GM12878 (cell line): ENCODE data around the gene CDCA3. TPM values are rescaled to one million over a fixed set of nuclear protein-coding genes. Genes with fewer than 3 reads are reported as not detected.

Experiments used
- DPF2 ChIP-seq: fragments of 450-650 bp; IDR thresholded peaks from 2 replicates; pipeline ENCODE4 v1.6.1; 2017; ENCODE audit warnings: mild to moderate bottlenecking
- HDAC6 ChIP-seq: fragments of 200-600 bp; sonication (generic); IDR thresholded peaks from one replicate; pipeline ENCODE4 v1.8.0; 2017; ENCODE audit warnings: antibody characterized with exemption; ENCODE audit not compliant: unreplicated experiment
- KAT2A ChIP-seq: conservative IDR thresholded peaks from 2 replicates; pipeline ENCODE4 v1.6.1; 2011; ENCODE audit warnings: low read depth, low read length; ENCODE audit not compliant: control insufficient read depth
- NFYB ChIP-seq: IDR thresholded peaks from 2 replicates; pipeline ENCODE4 v1.6.1; 2011; ENCODE audit warnings: low read depth, mild to moderate bottlenecking, low read length, improper control_type of control experiment, moderate library complexity; ENCODE audit not compliant: insufficient read depth
- NR2C2 ChIP-seq: IDR thresholded peaks from 2 replicates; pipeline ENCODE4 v1.6.1; 2011; ENCODE audit warnings: borderline replicate concordance, low read depth; ENCODE audit not compliant: control insufficient read depth, insufficient read length
- POLR2AphosphoS2 ChIP-seq: IDR thresholded peaks from 2 replicates; pipeline ENCODE4 v1.6.1; 2011; ENCODE audit warnings: low read depth, mild to moderate bottlenecking, low read length, improper control_type of control experiment, moderate library complexity
- SMAD5 ChIP-seq: IDR thresholded peaks from 2 replicates; pipeline ENCODE4 v1.6.1; 2016; ENCODE audit warnings: antibody characterized with exemption, low read depth
- SMARCA5 ChIP-seq: fragments of 450-650 bp; IDR thresholded peaks from 2 replicates; pipeline ENCODE4 v1.6.1; 2017; ENCODE audit warnings: mild to moderate bottlenecking
- SMC3 ChIP-seq: IDR thresholded peaks from 2 replicates; pipeline ENCODE4 v1.6.1; 2011; ENCODE audit warnings: low read length, improper control_type of control experiment, borderline replicate concordance
- SPI1 ChIP-seq: IDR thresholded peaks from 2 replicates; pipeline ENCODE4 v1.6.1; 2011; ENCODE audit warnings: low read depth, mild to moderate bottlenecking, low read length, moderate library complexity, borderline replicate concordance; ENCODE audit not compliant: insufficient read depth
- SRF ChIP-seq, 2 experiments: IDR thresholded peaks; 2 replicates each; pipeline ENCODE4 v1.6.1; 2011; ENCODE audit warnings: low read depth in 2 of 2, low read length in 2 of 2, mild to moderate bottlenecking in 1 of 2, moderate library complexity in 1 of 2
- TCF12 ChIP-seq: IDR thresholded peaks from 2 replicates; pipeline ENCODE4 v1.6.1; 2011; ENCODE audit warnings: low read depth, mild to moderate bottlenecking, low read length
- TCF3 ChIP-seq: IDR thresholded peaks from 2 replicates; pipeline ENCODE4 v1.6.1; 2012; ENCODE audit warnings: low read depth, mild to moderate bottlenecking, low read length, borderline replicate concordance; ENCODE audit not compliant: insufficient read depth
- YY1 ChIP-seq: IDR thresholded peaks from 2 replicates; pipeline ENCODE4 v1.6.1; 2011; ENCODE audit warnings: low read depth, mild to moderate bottlenecking, low read length
- ZNF384 ChIP-seq: IDR thresholded peaks from 2 replicates; pipeline ENCODE4 v1.6.1; 2012; ENCODE audit warnings: low read depth, mild to moderate bottlenecking, low read length, improper control_type of control experiment, borderline replicate concordance
- polyA plus RNA-seq, 11 experiments: library from polyadenylated mRNA; depleted of rRNA in 4 of 11; unstranded in 6 of 11; stranded (reverse) in 5 of 11; fragments of >200 nt; fragmentation: Nextera tagmentation in 4 of 11; fragmentation: Illumina TruSeq in 1 of 11; extraction: Ambion mirVana in 4 of 11; extraction: Trizol in 1 of 11; gene quantifications; 1 replicate in 1 of 11; 2 replicates in 10 of 11; pipeline versions ENCODE4 v1.2.1 to v1.2.3, GENCODE V29; 2011 to 2016; ENCODE audit warnings: inconsistent platforms in 2 of 11, missing spikeins in 2 of 11, low read depth in 1 of 11
- total RNA-seq, 4 experiments: library from RNA; depleted of rRNA in 3 of 4; stranded (reverse); fragments of >200 nt in 3 of 4; fragmentation: Illumina TruSeq in 1 of 4; extraction: Trizol in 1 of 4; gene quantifications; 2 replicates each; pipeline versions ENCODE4 v1.2.1 to v1.2.3, GENCODE V29; 2013 to 2021
- TF ChIP-seq, protein P1 (sequence below): fragments of 450-650 bp; IDR thresholded peaks from 2 replicates; pipeline ENCODE4 v1.6.1; 2017; ENCODE audit warnings: low read depth, mild to moderate bottlenecking, moderate library complexity
- TF ChIP-seq, protein P2 (sequence below): IDR thresholded peaks from 2 replicates; pipeline ENCODE4 v1.6.1; 2011; ENCODE audit warnings: low read depth, low read length, improper control_type of control experiment, borderline replicate concordance
- TF ChIP-seq, protein P3 (sequence below): fragments of 450-650 bp; IDR thresholded peaks from 2 replicates; pipeline ENCODE4 v1.6.1; 2017; ENCODE audit warnings: mild to moderate bottlenecking, low read depth, inconsistent platforms; ENCODE audit not compliant: poor library complexity, severe bottlenecking
- TF ChIP-seq, protein P4 (sequence below): IDR thresholded peaks from 2 replicates; pipeline ENCODE4 v1.6.1; 2012; ENCODE audit warnings: low read depth, low read length, improper control_type of control experiment

Gene CDCA3
- total and polyA plus RNA-seq, 10 of the 15 experiments (the other 5 are each of a cell fraction or from before 2014, with no cell fraction given): 34.5 to 148 (median 97.4) TPM

DNA sequence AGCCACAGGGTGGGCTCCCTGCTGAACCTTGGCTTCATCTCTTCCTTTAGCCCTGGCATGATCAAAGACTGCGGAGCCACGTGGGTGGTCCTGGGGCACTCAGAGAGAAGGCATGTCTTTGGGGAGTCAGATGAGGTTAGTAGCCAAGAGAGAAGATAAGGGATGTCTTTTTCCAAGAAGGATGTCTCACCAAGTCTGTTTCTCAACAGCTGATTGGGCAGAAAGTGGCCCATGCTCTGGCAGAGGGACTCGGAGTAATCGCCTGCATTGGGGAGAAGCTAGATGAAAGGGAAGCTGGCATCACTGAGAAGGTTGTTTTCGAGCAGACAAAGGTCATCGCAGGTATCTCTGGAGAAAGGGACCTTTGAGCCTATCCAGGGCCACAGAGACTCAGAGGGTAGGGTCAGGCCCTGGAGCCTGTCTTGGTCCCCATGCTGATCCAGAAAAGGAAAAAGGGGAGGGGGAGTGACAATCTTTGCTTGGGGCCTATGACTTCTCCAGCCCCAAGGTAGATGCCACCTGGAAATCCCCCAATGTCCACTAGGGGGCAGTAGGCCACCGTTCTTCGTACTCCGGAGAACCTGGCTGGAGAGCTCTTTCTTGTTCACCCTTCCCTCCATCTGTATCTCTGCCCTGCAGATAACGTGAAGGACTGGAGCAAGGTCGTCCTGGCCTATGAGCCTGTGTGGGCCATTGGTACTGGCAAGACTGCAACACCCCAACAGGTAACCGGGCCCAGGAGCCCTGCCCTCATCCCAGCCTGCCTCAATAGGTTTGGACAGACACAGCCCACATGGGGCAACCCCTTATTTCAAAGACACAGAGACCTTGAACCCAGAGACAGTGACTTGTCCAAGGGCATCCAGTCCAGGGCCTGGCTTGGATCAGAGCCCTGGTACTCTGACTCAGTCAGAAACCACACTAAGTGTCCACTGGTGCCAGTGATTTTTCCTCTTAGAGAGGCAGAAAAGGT, 18.2 kb upstream of the CDCA3 start (continued):
- no peak for TF ChIP-seq NR2C2
- peak; percentile 38; the same call in 1 of the 2 replicates for TF ChIP-seq YY1
- TF ChIP-seq, protein P1, sequence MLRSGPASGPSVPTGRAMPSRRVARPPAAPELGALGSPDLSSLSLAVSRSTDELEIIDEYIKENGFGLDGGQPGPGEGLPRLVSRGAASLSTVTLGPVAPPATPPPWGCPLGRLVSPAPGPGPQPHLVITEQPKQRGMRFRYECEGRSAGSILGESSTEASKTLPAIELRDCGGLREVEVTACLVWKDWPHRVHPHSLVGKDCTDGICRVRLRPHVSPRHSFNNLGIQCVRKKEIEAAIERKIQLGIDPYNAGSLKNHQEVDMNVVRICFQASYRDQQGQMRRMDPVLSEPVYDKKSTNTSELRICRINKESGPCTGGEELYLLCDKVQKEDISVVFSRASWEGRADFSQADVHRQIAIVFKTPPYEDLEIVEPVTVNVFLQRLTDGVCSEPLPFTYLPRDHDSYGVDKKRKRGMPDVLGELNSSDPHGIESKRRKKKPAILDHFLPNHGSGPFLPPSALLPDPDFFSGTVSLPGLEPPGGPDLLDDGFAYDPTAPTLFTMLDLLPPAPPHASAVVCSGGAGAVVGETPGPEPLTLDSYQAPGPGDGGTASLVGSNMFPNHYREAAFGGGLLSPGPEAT: no peak
- TF ChIP-seq, protein P2, sequence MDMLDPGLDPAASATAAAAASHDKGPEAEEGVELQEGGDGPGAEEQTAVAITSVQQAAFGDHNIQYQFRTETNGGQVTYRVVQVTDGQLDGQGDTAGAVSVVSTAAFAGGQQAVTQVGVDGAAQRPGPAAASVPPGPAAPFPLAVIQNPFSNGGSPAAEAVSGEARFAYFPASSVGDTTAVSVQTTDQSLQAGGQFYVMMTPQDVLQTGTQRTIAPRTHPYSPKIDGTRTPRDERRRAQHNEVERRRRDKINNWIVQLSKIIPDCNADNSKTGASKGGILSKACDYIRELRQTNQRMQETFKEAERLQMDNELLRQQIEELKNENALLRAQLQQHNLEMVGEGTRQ: no peak
- no peak for TF ChIP-seq NFYB
- 0 out of 2 replicates have a peak, but pooled peaks have one; percentile 37 for TF ChIP-seq TCF12
- TF ChIP-seq SMARCA5: 0 out of 2 replicates have a peak, but pooled peaks have one; percentile 36
- TF ChIP-seq, protein P3, sequence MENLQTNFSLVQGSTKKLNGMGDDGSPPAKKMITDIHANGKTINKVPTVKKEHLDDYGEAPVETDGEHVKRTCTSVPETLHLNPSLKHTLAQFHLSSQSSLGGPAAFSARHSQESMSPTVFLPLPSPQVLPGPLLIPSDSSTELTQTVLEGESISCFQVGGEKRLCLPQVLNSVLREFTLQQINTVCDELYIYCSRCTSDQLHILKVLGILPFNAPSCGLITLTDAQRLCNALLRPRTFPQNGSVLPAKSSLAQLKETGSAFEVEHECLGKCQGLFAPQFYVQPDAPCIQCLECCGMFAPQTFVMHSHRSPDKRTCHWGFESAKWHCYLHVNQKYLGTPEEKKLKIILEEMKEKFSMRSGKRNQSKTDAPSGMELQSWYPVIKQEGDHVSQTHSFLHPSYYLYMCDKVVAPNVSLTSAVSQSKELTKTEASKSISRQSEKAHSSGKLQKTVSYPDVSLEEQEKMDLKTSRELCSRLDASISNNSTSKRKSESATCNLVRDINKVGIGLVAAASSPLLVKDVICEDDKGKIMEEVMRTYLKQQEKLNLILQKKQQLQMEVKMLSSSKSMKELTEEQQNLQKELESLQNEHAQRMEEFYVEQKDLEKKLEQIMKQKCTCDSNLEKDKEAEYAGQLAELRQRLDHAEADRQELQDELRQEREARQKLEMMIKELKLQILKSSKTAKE: no peak
- TF ChIP-seq HDAC6: no peak
- 0 out of 2 replicates have a peak, but pooled peaks have one; percentile 29 for TF ChIP-seq POLR2AphosphoS2
- TF ChIP-seq, protein P4, sequence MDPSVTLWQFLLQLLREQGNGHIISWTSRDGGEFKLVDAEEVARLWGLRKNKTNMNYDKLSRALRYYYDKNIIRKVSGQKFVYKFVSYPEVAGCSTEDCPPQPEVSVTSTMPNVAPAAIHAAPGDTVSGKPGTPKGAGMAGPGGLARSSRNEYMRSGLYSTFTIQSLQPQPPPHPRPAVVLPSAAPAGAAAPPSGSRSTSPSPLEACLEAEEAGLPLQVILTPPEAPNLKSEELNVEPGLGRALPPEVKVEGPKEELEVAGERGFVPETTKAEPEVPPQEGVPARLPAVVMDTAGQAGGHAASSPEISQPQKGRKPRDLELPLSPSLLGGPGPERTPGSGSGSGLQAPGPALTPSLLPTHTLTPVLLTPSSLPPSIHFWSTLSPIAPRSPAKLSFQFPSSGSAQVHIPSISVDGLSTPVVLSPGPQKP: no peak
- 0 out of 2 replicates have a peak, but pooled peaks have one; percentile 25 for TF ChIP-seq TCF3
- no peak for TF ChIP-seq ZNF384
- TF ChIP-seq SMC3: peak; percentile 39
- no peak for TF ChIP-seq SRF (IDR thresholded peaks at IDR 0.05; ENCODE audit: low read depth in 2 of 2, low read length in 2 of 2)
- no peak for TF ChIP-seq SMAD5
- TF ChIP-seq SPI1: no peak
- no peak for TF ChIP-seq DPF2
- no peak for TF ChIP-seq KAT2A
